Panc1 (cell line): ENCODE measurements around the gene LAMC3. TPM values are rescaled to one million over a fixed set of nuclear protein-coding genes. Genes with fewer than 3 reads are reported as not detected.

ENCODE experiments used
- ATAC-seq: fragments of 200-7000 bp; cut with Tn5 transposase; 2 replicates; pipeline ENCODE4 v1.9.1; 2020; ENCODE audit warnings: mild to moderate bottlenecking, moderate library complexity
- BruUV-seq: library from RNA; stranded (reverse); fragments of 400-500 nt; replicated peaks from 2 replicates; lab custom pipeline; 2021; lab: Mats Ljungman, UMichigan
- CTCF ChIA-PET: fragments of 300-600 bp; sonication (Branson Sonifier 250); formaldehyde crosslinking; loops from one replicate; lab custom pipeline; 2022; ENCODE audit warnings: antibody characterized with exemption; lab: Charles Lee
- POLR2A ChIA-PET: fragments of 300-600 bp; sonication (Branson Sonifier 250); formaldehyde crosslinking; loops from one replicate; lab custom pipeline; 2022; ENCODE audit warnings: antibody characterized with exemption; lab: Charles Lee
- DNase-seq: peaks from one replicate; pipeline ENCODE4 v3.0.0-alpha.2; 2010; ENCODE audit warnings: low read depth, low spot score
- H3K27ac ChIP-seq: 2 replicates; pipeline ENCODE4 v1.5.1; 2011; ENCODE audit warnings: mild to moderate bottlenecking, low read length, inconsistent platforms
- H3K27me3 ChIP-seq: fragments of 200-500 bp; sonication (Bioruptor generic); 2 replicates; pipeline ENCODE4 v1.6.0; 2014; ENCODE audit warnings: low read length, inconsistent platforms; ENCODE audit not compliant: control insufficient read depth, insufficient read depth
- H3K36me3 ChIP-seq: fragments of 200-500 bp; sonication (Bioruptor generic); 2 replicates; pipeline ENCODE4 v1.5.1; 2014; ENCODE audit warnings: inconsistent platforms, mild to moderate bottlenecking, low read length, moderate library complexity; ENCODE audit not compliant: control insufficient read depth, insufficient read depth
- H3K4me1 ChIP-seq: 2 replicates; pipeline ENCODE4 v1.5.1; 2011; ENCODE audit warnings: inconsistent platforms, mild to moderate bottlenecking, low read length, moderate library complexity; ENCODE audit not compliant: control insufficient read depth, insufficient read depth
- H3K4me3 ChIP-seq, 2 experiments: 2 replicates each; pipeline ENCODE4 v1.5.1; 2011 to 2012; ENCODE audit warnings: low read depth in 2 of 2, low read length in 2 of 2, mild to moderate bottlenecking in 2 of 2, inconsistent platforms in 1 of 2, moderate library complexity in 1 of 2
- H3K9me3 ChIP-seq: fragments of 200-500 bp; sonication (Bioruptor generic); 2 replicates; pipeline ENCODE4 v1.5.1; 2014; ENCODE audit warnings: low read depth, mild to moderate bottlenecking, inconsistent platforms, low read length, moderate library complexity; ENCODE audit not compliant: control insufficient read depth, insufficient read depth
- CTCF ChIP-seq: fragments of 450-650 bp; IDR thresholded peaks from 2 replicates; pipeline ENCODE4 v1.5.1; 2017; ENCODE audit warnings: mild to moderate bottlenecking
- POLR2AphosphoS5 ChIP-seq: IDR thresholded peaks from 2 replicates; pipeline ENCODE4 v1.6.1; 2012; ENCODE audit warnings: mild to moderate bottlenecking, low read depth, low read length, moderate library complexity
- REST ChIP-seq, 2 experiments: IDR thresholded peaks; 2 replicates each; pipeline ENCODE4 v1.6.1; 2011 to 2012; ENCODE audit warnings: low read depth in 2 of 2, control low read depth in 1 of 2, low read length in 1 of 2, mild to moderate bottlenecking in 1 of 2, moderate library complexity in 1 of 2; ENCODE audit not compliant: insufficient read depth in 1 of 2
- SIN3A ChIP-seq: IDR thresholded peaks from 2 replicates; pipeline ENCODE4 v1.6.1; 2012; ENCODE audit warnings: low read depth, mild to moderate bottlenecking, low read length, moderate library complexity, borderline replicate concordance; ENCODE audit not compliant: insufficient read depth
- TCF7L2 ChIP-seq: IDR thresholded peaks from 2 replicates; pipeline ENCODE4 v1.6.1; 2011; ENCODE audit warnings: mild to moderate bottlenecking, low read depth, low read length, inconsistent platforms
- in situ Hi-C: cut with HindIII; loops from 2 replicates; pipeline ENCODE4 v1.10.0; 2016; ENCODE audit warnings: low sequenced_read_pairs, low pct_unique_long_range_greater_than_20kb
- intact Hi-C: fragments of 100-400 bp; cut with micrococcal nuclease; formaldehyde crosslinking; loops from one replicate; pipeline ENCODE4 v1.10.0; 2022; ENCODE audit not compliant: unreplicated experiment
- total RNA-seq: library from RNA; stranded (reverse); gene quantifications from one replicate; pipeline ENCODE4 v1.2.1, GENCODE V29; 2021; ENCODE audit not compliant: unreplicated experiment

Gene LAMC3
- total RNA-seq, 1 experiment from 2014 or later: 16.4 TPM

GRCh38 chr9:131031005-131031641 is 22.1 kb downstream of the LAMC3 start:
- in situ Hi-C loops: no loop called here
- BruUV-seq: no TSS peak
- ATAC-seq: no peak
- intact Hi-C loops: no loop called here
- Histone ChIP-seq H3K4me1 (no peaks in the 10 kb centered on the region), H3K36me3 (no peaks in the 10 kb centered on the region), H3K27me3 (no peaks in the 10 kb centered on the region), H3K9me3 (no peaks in the 10 kb centered on the region), H3K27ac (no peak overlapping the region), H3K4me3 (no peak overlapping the region)
- ChIA-PET CTCF (interaction anchor here (1.2 kb wide), 1 partner anchor 68 kb away, joined by 3 read pairs; no protein-coding TSS in a partner anchor), POLR2A (no interaction called here)
- DNase-seq: no peak
- no peak for TF ChIP-seq REST (IDR thresholded peaks at IDR 0.05; ENCODE audit: insufficient read depth in 1 of 2, low read depth in 2 of 2, low read length in 1 of 2)
- no peak for TF ChIP-seq TCF7L2
- no peak for TF ChIP-seq CTCF
- TF ChIP-seq SIN3A: no peak
- TF ChIP-seq POLR2AphosphoS5: no peak

- Histone ChIP-seq H3K27me3 (no peaks in the 10 kb centered on the region), H3K9me3 (no peaks in the 10 kb centered on the region), H3K27ac (no peak overlapping the region), H3K36me3 (no peaks in the 10 kb centered on the region), H3K4me3 (no peak overlapping the region), H3K4me1 (no peaks in the 10 kb centered on the region)
- CTCF ChIA-PET: interaction anchor here (1.2 kb wide), 1 partner anchor 68 kb away, joined by 3 read pairs; no protein-coding TSS in a partner anchor
- no TSS peak for BruUV-seq
- TF ChIP-seq SIN3A: no peak
- no peak for TF ChIP-seq REST (IDR thresholded peaks at IDR 0.05; ENCODE audit: insufficient read depth in 1 of 2, low read depth in 2 of 2, low read length in 1 of 2)
- no peak for TF ChIP-seq CTCF
- no peak for TF ChIP-seq POLR2AphosphoS5
- TF ChIP-seq TCF7L2: no peak
- ATAC-seq (no peak), DNase-seq (no peak)
- intact Hi-C loops: no loop called here
- POLR2A ChIA-PET: no interaction called here
- in situ Hi-C loops: no loop called here
Measured at GRCh38 chr9:131031642-131032005, 22.6 kb downstream of the LAMC3 start.
